HEK293 (cell line): ENCODE measurements around the gene CDC42BPA.

Experiments
- CTCF ChIA-PET: fragments of 350-600 bp; formaldehyde crosslinking; extraction: SDS; loops from one replicate; lab custom pipeline; 2021; ENCODE audit warnings: antibody characterized with exemption; lab: Yijun Ruan, JAX
- POLR2A ChIA-PET: fragments of 300-600 bp; formaldehyde crosslinking; extraction: SDS; loops from one replicate; lab custom pipeline; 2020; ENCODE audit warnings: antibody characterized with exemption, inconsistent platforms; lab: Yijun Ruan, JAX
- H3K27ac ChIP-seq: fragments of 200-500 bp; sonication (Bioruptor generic); 2 replicates; pipeline ENCODE4 v1.5.1; 2014; ENCODE audit warnings: low read depth, low read length, control low read depth, inconsistent platforms; ENCODE audit errors: extremely low read depth
- H3K36me3 ChIP-seq, 2 experiments: fragments of 200-500 bp in 1 of 2; sonication (Bioruptor generic) in 1 of 2; 1 replicate in 1 of 2; 2 replicates in 1 of 2; pipeline ENCODE4 v1.5.1; 2014 to 2017; ENCODE audit warnings: inconsistent platforms in 2 of 2, low read length in 2 of 2; ENCODE audit not compliant: control insufficient read depth in 2 of 2, insufficient read depth in 1 of 2
- H3K4me1 ChIP-seq: fragments of 200-500 bp; sonication (Bioruptor generic); 2 replicates; pipeline ENCODE4 v1.5.1; 2014; ENCODE audit warnings: mild to moderate bottlenecking, low read length, inconsistent platforms; ENCODE audit not compliant: control insufficient read depth, insufficient read depth
- H3K4me3 ChIP-seq: 2 replicates; pipeline ENCODE4 v1.5.1; 2011; ENCODE audit warnings: low read depth, mild to moderate bottlenecking, control low read depth, low read length, moderate library complexity
- H3K9me3 ChIP-seq: fragments of 200-500 bp; sonication (Bioruptor generic); 2 replicates; pipeline ENCODE4 v1.5.1; 2014; ENCODE audit warnings: low read depth, low read length, inconsistent platforms; ENCODE audit not compliant: control insufficient read depth, insufficient read depth
- BCL11A ChIP-seq: fragments of 450-650 bp; formaldehyde crosslinking; IDR thresholded peaks from 2 replicates; pipeline ENCODE4 v1.5.1; 2016; ENCODE audit warnings: low read depth, missing biosample characterization, missing genetic modification characterization
- OVOL3 ChIP-seq: fragments of 450-650 bp; formaldehyde crosslinking; IDR thresholded peaks from 2 replicates; pipeline ENCODE4 v1.5.1; 2016; ENCODE audit warnings: missing biosample characterization, missing genetic modification characterization
- RBAK ChIP-seq: fragments of 450-650 bp; formaldehyde crosslinking; IDR thresholded peaks from 2 replicates; pipeline ENCODE4 v1.5.1; 2016; ENCODE audit warnings: missing biosample characterization, missing genetic modification characterization
- ZNF10 ChIP-seq: fragments of 450-650 bp; formaldehyde crosslinking; IDR thresholded peaks from 2 replicates; pipeline ENCODE4 v1.5.1; 2017; ENCODE audit warnings: missing biosample characterization, missing genetic modification characterization
- ZNF335 ChIP-seq: fragments of 450-650 bp; formaldehyde crosslinking; conservative IDR thresholded peaks from 2 replicates; pipeline ENCODE4 v1.5.1; 2016; ENCODE audit warnings: missing biosample characterization, missing genetic modification characterization
- ZNF350 ChIP-seq: fragments of 450-650 bp; formaldehyde crosslinking; IDR thresholded peaks from 2 replicates; pipeline ENCODE4 v1.5.0; 2017; ENCODE audit warnings: missing biosample characterization, mild to moderate bottlenecking, missing genetic modification characterization
- ZNF423 ChIP-seq: fragments of 450-650 bp; formaldehyde crosslinking; IDR thresholded peaks from 2 replicates; pipeline ENCODE4 v1.5.1; 2016; ENCODE audit warnings: missing biosample characterization, missing genetic modification characterization
- ZNF48 ChIP-seq: fragments of 450-650 bp; formaldehyde crosslinking; IDR thresholded peaks from 2 replicates; pipeline ENCODE4 v1.5.1; 2016; ENCODE audit warnings: missing biosample characterization, missing genetic modification characterization
- ZNF548 ChIP-seq: fragments of 450-650 bp; formaldehyde crosslinking; IDR thresholded peaks from 2 replicates; pipeline ENCODE4 v1.5.1; 2016; ENCODE audit warnings: missing biosample characterization, missing genetic modification characterization
- ZNF555 ChIP-seq: fragments of 450-650 bp; formaldehyde crosslinking; conservative IDR thresholded peaks from 2 replicates; pipeline ENCODE4 v1.5.1; 2017; ENCODE audit warnings: missing biosample characterization, mild to moderate bottlenecking, missing genetic modification characterization, inconsistent platforms
- ZNF558 ChIP-seq: fragments of 450-650 bp; formaldehyde crosslinking; IDR thresholded peaks from 2 replicates; pipeline ENCODE4 v1.5.1; 2016; ENCODE audit warnings: missing biosample characterization, missing genetic modification characterization
- ZNF785 ChIP-seq: fragments of 450-650 bp; formaldehyde crosslinking; IDR thresholded peaks from 2 replicates; pipeline ENCODE4 v1.5.1; 2016; ENCODE audit warnings: missing biosample characterization, missing genetic modification characterization
- ZNF791 ChIP-seq: fragments of 450-650 bp; formaldehyde crosslinking; IDR thresholded peaks from 2 replicates; pipeline ENCODE4 v1.5.1; 2016; ENCODE audit warnings: missing biosample characterization, missing genetic modification characterization
- TF ChIP-seq, protein P1 (sequence below): fragments of 450-650 bp; formaldehyde crosslinking; IDR thresholded peaks from 2 replicates; pipeline ENCODE4 v1.5.1; 2016; ENCODE audit warnings: missing biosample characterization, missing genetic modification characterization, borderline replicate concordance
- TF ChIP-seq, protein P2 (sequence below): fragments of 450-650 bp; formaldehyde crosslinking; IDR thresholded peaks from 2 replicates; pipeline ENCODE4 v1.5.1; 2017; ENCODE audit warnings: missing biosample characterization, missing genetic modification characterization
- TF ChIP-seq, protein P3 (sequence below): fragments of 450-650 bp; formaldehyde crosslinking; optimal IDR thresholded peaks from 2 replicates; pipeline ENCODE3; 2016; ENCODE audit warnings: missing biosample characterization, mild to moderate bottlenecking, missing genetic modification characterization

The CDC42BPA gene

DNA sequence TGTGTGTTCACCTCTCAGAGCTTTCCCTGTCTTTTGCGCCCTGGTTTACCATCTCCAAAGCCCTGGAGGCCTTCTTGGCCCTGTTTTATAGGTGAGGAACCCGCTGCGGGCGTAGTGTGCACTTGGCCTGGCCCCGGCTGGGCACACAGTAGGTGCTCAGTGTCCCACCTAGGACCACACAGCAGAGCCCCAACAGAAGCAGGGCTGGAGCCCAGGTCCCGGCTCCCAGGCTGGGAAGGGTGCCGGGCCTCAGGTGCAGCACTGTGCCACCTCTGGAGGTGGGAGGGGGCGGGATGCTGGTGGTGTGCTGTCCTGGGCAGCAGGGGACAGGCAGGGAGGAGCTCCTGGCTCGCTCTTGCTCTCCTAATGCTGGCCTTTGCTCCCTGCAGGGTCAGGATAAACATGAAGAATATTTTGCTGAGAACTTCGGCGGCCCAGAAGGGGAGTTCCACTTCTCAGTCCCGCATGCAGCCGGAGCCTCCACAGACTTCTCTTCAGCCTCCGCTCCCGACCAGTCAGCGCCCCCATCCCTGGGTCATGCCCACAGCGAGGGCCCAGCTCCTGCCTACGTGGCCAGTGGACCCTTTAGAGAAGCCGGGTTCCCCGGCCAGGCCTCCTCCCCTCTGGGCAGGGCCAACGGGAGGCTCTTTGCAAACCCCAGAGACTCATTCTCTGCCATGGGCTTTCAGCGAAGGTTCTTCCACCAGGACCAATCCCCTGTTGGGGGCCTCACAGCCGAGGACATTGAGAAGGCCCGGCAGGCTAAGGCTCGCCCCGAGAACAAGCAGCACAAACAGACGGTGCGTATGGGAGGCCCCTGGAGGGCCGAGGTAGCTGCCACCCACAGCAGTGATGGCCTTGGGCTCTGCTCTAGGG lies 353.4 kb downstream of the CDC42BPA start:
- TF ChIP-seq, protein P1, sequence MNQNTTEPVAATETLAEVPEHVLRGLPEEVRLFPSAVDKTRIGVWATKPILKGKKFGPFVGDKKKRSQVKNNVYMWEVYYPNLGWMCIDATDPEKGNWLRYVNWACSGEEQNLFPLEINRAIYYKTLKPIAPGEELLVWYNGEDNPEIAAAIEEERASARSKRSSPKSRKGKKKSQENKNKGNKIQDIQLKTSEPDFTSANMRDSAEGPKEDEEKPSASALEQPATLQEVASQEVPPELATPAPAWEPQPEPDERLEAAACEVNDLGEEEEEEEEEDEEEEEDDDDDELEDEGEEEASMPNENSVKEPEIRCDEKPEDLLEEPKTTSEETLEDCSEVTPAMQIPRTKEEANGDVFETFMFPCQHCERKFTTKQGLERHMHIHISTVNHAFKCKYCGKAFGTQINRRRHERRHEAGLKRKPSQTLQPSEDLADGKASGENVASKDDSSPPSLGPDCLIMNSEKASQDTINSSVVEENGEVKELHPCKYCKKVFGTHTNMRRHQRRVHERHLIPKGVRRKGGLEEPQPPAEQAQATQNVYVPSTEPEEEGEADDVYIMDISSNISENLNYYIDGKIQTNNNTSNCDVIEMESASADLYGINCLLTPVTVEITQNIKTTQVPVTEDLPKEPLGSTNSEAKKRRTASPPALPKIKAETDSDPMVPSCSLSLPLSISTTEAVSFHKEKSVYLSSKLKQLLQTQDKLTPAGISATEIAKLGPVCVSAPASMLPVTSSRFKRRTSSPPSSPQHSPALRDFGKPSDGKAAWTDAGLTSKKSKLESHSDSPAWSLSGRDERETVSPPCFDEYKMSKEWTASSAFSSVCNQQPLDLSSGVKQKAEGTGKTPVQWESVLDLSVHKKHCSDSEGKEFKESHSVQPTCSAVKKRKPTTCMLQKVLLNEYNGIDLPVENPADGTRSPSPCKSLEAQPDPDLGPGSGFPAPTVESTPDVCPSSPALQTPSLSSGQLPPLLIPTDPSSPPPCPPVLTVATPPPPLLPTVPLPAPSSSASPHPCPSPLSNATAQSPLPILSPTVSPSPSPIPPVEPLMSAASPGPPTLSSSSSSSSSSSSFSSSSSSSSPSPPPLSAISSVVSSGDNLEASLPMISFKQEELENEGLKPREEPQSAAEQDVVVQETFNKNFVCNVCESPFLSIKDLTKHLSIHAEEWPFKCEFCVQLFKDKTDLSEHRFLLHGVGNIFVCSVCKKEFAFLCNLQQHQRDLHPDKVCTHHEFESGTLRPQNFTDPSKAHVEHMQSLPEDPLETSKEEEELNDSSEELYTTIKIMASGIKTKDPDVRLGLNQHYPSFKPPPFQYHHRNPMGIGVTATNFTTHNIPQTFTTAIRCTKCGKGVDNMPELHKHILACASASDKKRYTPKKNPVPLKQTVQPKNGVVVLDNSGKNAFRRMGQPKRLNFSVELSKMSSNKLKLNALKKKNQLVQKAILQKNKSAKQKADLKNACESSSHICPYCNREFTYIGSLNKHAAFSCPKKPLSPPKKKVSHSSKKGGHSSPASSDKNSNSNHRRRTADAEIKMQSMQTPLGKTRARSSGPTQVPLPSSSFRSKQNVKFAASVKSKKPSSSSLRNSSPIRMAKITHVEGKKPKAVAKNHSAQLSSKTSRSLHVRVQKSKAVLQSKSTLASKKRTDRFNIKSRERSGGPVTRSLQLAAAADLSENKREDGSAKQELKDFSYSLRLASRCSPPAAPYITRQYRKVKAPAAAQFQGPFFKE (tag by site-specific recombination) = no peak
- TF ChIP-seq ZNF48 (no peak), ZNF558 (tag by site-specific recombination) (no peak), ZNF785 (tag by site-specific recombination) (no peak), BCL11A (tag by site-specific recombination) (no peak), ZNF548 (tag by site-specific recombination) (no peak), RBAK (tag by site-specific recombination) (no peak), ZNF791 (tag by site-specific recombination) (no peak), ZNF350 (no peak), ZNF10 (no peak), ZNF335 (tag by site-specific recombination) (no peak), ZNF555 (tag by site-specific recombination) (no peak), OVOL3 (tag by site-specific recombination) (no peak)
- TF ChIP-seq, protein P2, sequence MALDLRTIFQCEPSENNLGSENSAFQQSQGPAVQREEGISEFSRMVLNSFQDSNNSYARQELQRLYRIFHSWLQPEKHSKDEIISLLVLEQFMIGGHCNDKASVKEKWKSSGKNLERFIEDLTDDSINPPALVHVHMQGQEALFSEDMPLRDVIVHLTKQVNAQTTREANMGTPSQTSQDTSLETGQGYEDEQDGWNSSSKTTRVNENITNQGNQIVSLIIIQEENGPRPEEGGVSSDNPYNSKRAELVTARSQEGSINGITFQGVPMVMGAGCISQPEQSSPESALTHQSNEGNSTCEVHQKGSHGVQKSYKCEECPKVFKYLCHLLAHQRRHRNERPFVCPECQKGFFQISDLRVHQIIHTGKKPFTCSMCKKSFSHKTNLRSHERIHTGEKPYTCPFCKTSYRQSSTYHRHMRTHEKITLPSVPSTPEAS (tag by site-specific recombination) = no peak
- ChIA-PET POLR2A (no interaction called here), CTCF (interaction anchor here (0.6 to 0.7 kb wide), 2 partner anchors 94 to 314 kb away, joined by 3 to 4 read pairs; no protein-coding TSS in a partner anchor)
- Histone ChIP-seq H3K36me3 (peaks cover 7 to 37% of the 10 kb centered on the region in 2 experiments; a peak in 2 of 3 replicates), H3K27ac (no peak overlapping the region), H3K4me3 (no peak overlapping the region), H3K4me1 (no peaks in the 10 kb centered on the region), H3K9me3 (no peaks in the 10 kb centered on the region)

DNA sequence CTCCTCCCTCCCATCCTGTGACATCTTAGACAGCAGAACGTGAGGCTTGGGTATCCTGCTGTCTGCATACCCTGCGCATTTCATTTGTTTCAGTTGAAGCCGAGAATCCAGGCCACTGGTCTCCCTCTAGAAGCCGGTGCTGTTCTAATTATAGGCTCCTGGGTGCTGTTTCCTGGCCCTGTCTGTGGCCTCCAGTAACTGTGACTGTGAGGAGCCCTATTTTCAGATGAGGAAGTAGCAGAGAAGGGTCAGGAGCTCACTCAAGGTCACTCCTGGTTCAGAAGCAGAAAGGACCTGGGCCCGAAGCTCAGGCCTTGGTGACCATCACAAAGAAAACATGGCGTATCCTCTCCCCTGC lies 354.2 kb downstream of the CDC42BPA start:
- TF ChIP-seq, protein P3, sequence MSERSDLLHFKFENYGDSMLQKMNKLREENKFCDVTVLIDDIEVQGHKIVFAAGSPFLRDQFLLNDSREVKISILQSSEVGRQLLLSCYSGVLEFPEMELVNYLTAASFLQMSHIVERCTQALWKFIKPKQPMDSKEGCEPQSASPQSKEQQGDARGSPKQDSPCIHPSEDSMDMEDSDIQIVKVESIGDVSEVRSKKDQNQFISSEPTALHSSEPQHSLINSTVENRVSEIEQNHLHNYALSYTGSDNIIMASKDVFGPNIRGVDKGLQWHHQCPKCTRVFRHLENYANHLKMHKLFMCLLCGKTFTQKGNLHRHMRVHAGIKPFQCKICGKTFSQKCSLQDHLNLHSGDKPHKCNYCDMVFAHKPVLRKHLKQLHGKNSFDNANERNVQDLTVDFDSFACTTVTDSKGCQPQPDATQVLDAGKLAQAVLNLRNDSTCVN = no peak
- TF ChIP-seq ZNF423 = no peak
- ChIA-PET POLR2A (no interaction called here), CTCF (interaction anchor here (0.6 to 0.7 kb wide), 2 partner anchors 95 to 313 kb away, joined by 3 to 4 read pairs; no protein-coding TSS in a partner anchor)
- Histone ChIP-seq H3K4me1 (no peaks in the 10 kb centered on the region), H3K9me3 (no peaks in the 10 kb centered on the region), H3K36me3 (peaks cover 3 to 35% of the 10 kb centered on the region in 2 experiments; a peak in 2 of 3 replicates), H3K4me3 (no peak overlapping the region), H3K27ac (no peak overlapping the region)
